ENCODE results near the gene RALB. TPM values are rescaled to one million over a fixed set of nuclear protein-coding genes. Genes with fewer than 3 reads are reported as not detected.

The RALB gene
- total RNA-seq, 1 donor from 2014 or later: 65.9 TPM

GRCh38 chr2:120323214-120323613, 70.6 kb downstream of the RALB start:
- ATAC-seq (peak; percentile 28), DNase-seq (no peak)

DNA sequence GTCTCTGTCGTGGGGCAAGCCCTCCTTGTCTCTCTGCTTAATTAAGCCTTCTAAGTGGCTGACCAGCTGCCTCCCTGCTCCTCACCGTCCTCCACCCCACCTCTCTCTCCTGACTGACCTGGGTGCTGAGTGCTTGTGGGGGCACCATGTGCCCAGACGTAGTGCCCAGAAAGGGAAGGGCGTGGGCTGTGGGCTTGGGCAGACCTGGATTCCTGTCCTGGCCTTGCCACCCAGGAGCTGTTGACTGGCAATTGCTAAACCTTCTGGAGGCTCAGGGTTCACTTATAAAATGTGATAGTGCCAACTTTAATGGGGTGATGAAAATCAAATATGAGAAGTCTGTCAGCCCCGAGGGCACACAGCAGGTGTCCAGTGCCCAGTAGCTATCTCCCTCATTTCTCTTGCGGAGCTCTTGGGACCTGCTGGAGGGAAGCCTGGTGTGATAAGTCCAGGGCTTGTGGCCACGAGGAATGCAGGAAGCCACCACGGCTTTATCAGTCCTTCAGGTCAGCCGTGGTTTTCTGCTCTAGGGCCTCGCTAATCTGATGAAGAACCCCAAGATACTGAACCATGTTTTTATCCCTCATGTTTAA, 71.3 kb downstream of the RALB start:
- no peaks in the 10 kb centered on the region for H3K9me3 ChIP-seq
- TF ChIP-seq CTCF (IDR thresholded peaks at IDR 0.05): no peak
- ATAC-seq: no peak

More at GRCh38 chr2:120323214-120323613, 70.6 kb downstream of the RALB start:
- H3K36me3 ChIP-seq: no peaks in the 10 kb centered on the region
- H3K4me3 ChIP-seq: no peak overlapping the region
- no peak overlapping the region for H3K27ac ChIP-seq
- no peaks in the 10 kb centered on the region for H3K27me3 ChIP-seq
- intact Hi-C loops (cut with DNase I): no loop called here
- TF ChIP-seq CTCF (IDR thresholded peaks at IDR 0.05): no peak
- H3K4me1 ChIP-seq: peaks cover 4% of the 10 kb centered on the region
- H3K9me3 ChIP-seq: no peaks in the 10 kb centered on the region

GRCh38 chr2:120324933-120325332, 72.3 kb downstream of the RALB start:
- Histone ChIP-seq H3K27me3 (no peaks in the 10 kb centered on the region), H3K9me3 (no peaks in the 10 kb centered on the region), H3K4me1 (peaks cover 4% of the 10 kb centered on the region), H3K27ac (no peak overlapping the region), H3K4me3 (no peak overlapping the region), H3K36me3 (no peaks in the 10 kb centered on the region)
- no peak for DNase-seq
- no peak for ATAC-seq
- TF ChIP-seq CTCF (IDR thresholded peaks at IDR 0.05): no peak
- intact Hi-C loops (cut with DNase I): no loop called here

More for the DNA sequence above, 71.3 kb downstream of the RALB start:
- Histone ChIP-seq H3K4me1 (peaks cover 4% of the 10 kb centered on the region), H3K27ac (no peak overlapping the region), H3K4me3 (no peak overlapping the region), H3K36me3 (no peaks in the 10 kb centered on the region), H3K27me3 (no peaks in the 10 kb centered on the region)
- intact Hi-C loops (cut with DNase I): no loop called here
- DNase-seq: no peak

DNA sequence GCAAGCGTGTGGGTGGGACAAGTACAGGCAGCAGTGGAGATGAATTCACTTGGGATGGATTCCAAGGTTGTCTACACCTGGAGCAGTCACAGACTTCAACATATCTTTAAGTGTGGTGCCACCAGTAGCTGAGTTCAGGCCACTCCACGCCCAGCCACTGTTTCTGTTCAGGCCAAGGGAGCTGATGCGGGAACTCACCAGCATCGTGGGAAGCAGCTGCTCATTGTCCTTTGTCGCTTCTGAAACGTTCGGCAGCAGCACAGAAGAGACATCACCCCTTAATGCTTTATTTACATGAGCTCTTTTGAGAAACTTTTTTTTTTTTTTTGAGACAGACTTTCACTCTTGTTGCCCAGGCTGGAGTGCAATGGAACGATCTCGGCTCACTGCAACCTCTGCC, 73.4 kb downstream of the RALB start:
- DNase-seq (no peak), ATAC-seq (no peak)
- Histone ChIP-seq H3K4me3 (no peak overlapping the region), H3K27ac (no peak overlapping the region), H3K4me1 (no peaks in the 10 kb centered on the region), H3K9me3 (no peaks in the 10 kb centered on the region), H3K27me3 (peaks cover 6% of the 10 kb centered on the region), H3K36me3 (no peaks in the 10 kb centered on the region)
- TF ChIP-seq CTCF (IDR thresholded peaks at IDR 0.05): no peak
- intact Hi-C loops (cut with DNase I): no loop called here

DNA sequence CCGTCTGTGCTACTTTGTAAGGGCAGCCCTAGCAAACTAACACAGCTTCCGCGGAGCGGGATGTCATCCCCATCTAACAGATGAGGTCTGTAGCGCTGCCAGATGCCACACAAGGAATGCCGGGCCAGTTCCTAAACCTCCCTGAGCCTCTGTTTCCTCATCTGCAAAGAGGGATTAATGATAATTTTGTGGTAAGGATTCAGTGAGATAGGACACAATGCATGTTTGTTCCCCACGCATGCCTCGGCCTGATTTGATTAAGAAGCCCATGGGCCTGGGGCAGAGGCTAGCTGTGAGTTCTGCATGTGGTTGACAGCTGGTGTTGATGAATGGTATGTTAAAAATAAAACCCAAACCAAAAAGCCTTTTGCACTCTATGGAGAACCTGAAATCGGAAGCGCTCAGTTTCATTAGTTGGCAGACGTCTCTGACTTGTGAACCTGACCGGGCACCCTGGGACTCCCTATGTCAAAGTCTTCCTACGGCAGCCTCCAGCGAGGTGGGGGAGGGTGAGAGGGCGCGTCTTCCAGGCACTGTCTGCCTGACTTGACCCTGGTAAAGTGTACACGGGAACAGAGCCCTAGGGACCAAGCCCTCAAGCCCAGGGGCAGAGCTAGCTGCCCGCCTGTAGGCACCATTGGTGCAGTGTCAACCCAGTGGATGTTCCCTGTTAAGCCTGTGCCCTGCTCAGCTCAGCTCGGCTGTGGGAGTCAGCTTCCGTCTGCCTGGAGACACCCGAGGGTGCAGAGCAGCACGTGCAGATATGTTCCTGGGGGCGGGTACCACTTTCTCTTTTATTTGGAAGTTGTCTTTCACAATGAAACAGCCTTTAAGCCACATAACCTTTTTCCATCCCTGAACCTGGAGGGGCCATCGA, 78.5 kb downstream of the RALB start:
- no peaks in the 10 kb centered on the region for H3K9me3 ChIP-seq
- H3K27me3 ChIP-seq: peaks cover 6% of the 10 kb centered on the region
- H3K27ac ChIP-seq: no peak overlapping the region
- no peak for TF ChIP-seq CTCF (IDR thresholded peaks at IDR 0.05)
- H3K36me3 ChIP-seq: no peaks in the 10 kb centered on the region
- H3K4me1 ChIP-seq: no peaks in the 10 kb centered on the region
- no peak for DNase-seq
- intact Hi-C loops (cut with DNase I): no loop called here
- no peak for ATAC-seq
- H3K4me3 ChIP-seq: no peak overlapping the region

Data from upper lobe of right lung (tissue), 1 donor.